Hepatocyte (in vitro differentiated cells): ENCODE results near the gene EDAR. TPM values are rescaled to one million over a fixed set of nuclear protein-coding genes. Genes with fewer than 3 reads are reported as not detected.

ENCODE experiments used
- DNase-seq: peaks from one replicate; pipeline ENCODE4 v3.0.0-alpha.2; 2016; ENCODE audit warnings: low spot score
- H2AFZ ChIP-seq: fragments of 200-600 bp; sonication (generic); 2 replicates; pipeline ENCODE4 v1.6.0; 2016; ENCODE audit warnings: antibody characterized with exemption, mild to moderate bottlenecking
- H3K27ac ChIP-seq: fragments of 200-600 bp; sonication (generic); 2 replicates; pipeline ENCODE4 v1.5.1; 2016; ENCODE audit warnings: mild to moderate bottlenecking
- H3K27me3 ChIP-seq: fragments of 200-600 bp; sonication (generic); 2 replicates; pipeline ENCODE4 v1.6.1; 2016
- H3K36me3 ChIP-seq: fragments of 200-600 bp; sonication (generic); replicated peaks from 2 replicates; pipeline ENCODE4 v1.5.1; 2016; ENCODE audit warnings: low read depth; ENCODE audit not compliant: insufficient read depth
- H3K4me1 ChIP-seq: fragments of 200-600 bp; sonication (generic); 2 replicates; pipeline ENCODE4 v1.5.1; 2016; ENCODE audit warnings: mild to moderate bottlenecking, moderate library complexity; ENCODE audit not compliant: insufficient read depth
- H3K4me2 ChIP-seq: fragments of 200-600 bp; sonication (generic); 2 replicates; pipeline ENCODE4 v1.6.0; 2016
- H3K4me3 ChIP-seq: fragments of 200-600 bp; sonication (generic); 2 replicates; pipeline ENCODE4 v1.5.1; 2016; ENCODE audit warnings: mild to moderate bottlenecking
- H3K79me2 ChIP-seq: fragments of 200-600 bp; sonication (generic); 2 replicates; pipeline ENCODE4 v1.6.0; 2017; ENCODE audit warnings: mild to moderate bottlenecking
- H3K9me2 ChIP-seq: fragments of 200-600 bp; sonication (generic); replicated peaks from 2 replicates; pipeline ENCODE4 v1.6.0; 2017; ENCODE audit warnings: mild to moderate bottlenecking; ENCODE audit not compliant: insufficient read depth
- H3K9me3 ChIP-seq: fragments of 200-600 bp; sonication (generic); 2 replicates; pipeline ENCODE4 v1.5.1; 2016; ENCODE audit warnings: low read depth, mild to moderate bottlenecking
- H4K20me1 ChIP-seq: fragments of 200-600 bp; sonication (generic); 2 replicates; pipeline ENCODE4 v1.6.0; 2016; ENCODE audit warnings: mild to moderate bottlenecking; ENCODE audit not compliant: insufficient read depth, poor library complexity, severe bottlenecking
- EZH2 ChIP-seq: fragments of 200-600 bp; sonication (generic); IDR thresholded peaks from 2 replicates; pipeline ENCODE4 v1.6.1; 2016; ENCODE audit warnings: antibody characterized with exemption, mild to moderate bottlenecking, borderline replicate concordance
- EZH2phosphoT487 ChIP-seq: fragments of 200-600 bp; sonication (generic); IDR thresholded peaks from one replicate; pipeline ENCODE4 v1.6.1; 2018; ENCODE audit warnings: antibody characterized with exemption, mild to moderate bottlenecking, low read depth, moderate library complexity; ENCODE audit not compliant: unreplicated experiment, severe bottlenecking
- WGBS: methylation state at CpG from one replicate; pipeline ENCODE4 v1.1.6; 2016; ENCODE audit warnings: low lambda C conversion rate; ENCODE audit errors: missing lambda C conversion rate; 5-methylcytosine and 5-hydroxymethylcytosine counted together
- polyA plus RNA-seq: library from polyadenylated mRNA; unstranded; fragments of >200 nt; fragmentation: Nextera tagmentation; extraction: Ambion mirVana; gene quantifications from 2 replicates; pipeline ENCODE4 v1.2.1, GENCODE V29; 2016
- total RNA-seq: library from RNA; depleted of rRNA; stranded (reverse); fragments of >200 nt; gene quantifications from 2 replicates; pipeline ENCODE4 v1.2.3, GENCODE V29; 2014
- TF ChIP-seq, protein P1 (sequence below): fragments of 200-600 bp; sonication (generic); IDR thresholded peaks from 2 replicates; pipeline ENCODE4 v1.5.1; 2016; ENCODE audit warnings: antibody characterized with exemption, mild to moderate bottlenecking; ENCODE audit not compliant: poor library complexity

EDAR gene
- total and polyA plus RNA-seq, 2 experiments from 2014 or later, result 0.20 to 0.21 TPM

DNA sequence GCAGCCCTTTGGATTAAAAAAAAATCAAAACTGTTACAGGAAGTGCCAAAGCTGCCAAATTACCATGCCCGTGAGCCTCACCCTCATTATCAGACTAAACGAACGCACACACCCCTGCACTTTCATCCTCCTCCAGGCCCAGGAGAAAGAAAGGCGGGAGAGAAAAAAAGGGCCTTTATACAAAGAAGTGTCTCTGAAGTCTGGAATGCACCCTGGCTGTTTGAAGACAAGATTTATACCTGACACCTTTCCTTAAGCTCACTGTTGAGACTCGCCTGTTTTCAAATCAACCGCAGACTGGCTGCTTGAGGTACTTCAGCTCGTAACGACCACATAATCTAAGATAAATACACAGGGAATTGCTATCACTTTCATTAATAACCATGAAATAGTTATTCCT is 31.0 kb downstream of the EDAR start:
- Histone ChIP-seq H3K9me2 (no peaks in the 10 kb centered on the region), H3K4me1 (peaks cover 12% of the 10 kb centered on the region), H3K9me3 (no peaks in the 10 kb centered on the region), H4K20me1 (no peaks in the 10 kb centered on the region), H3K4me2 (no peak overlapping the region), H2AFZ (no peak overlapping the region), H3K36me3 (no peaks in the 10 kb centered on the region), H3K27ac (no peak overlapping the region), H3K27me3 (no peaks in the 10 kb centered on the region), H3K79me2 (no peaks in the 10 kb centered on the region), H3K4me3 (no peak overlapping the region)
- TF ChIP-seq, protein P1, sequence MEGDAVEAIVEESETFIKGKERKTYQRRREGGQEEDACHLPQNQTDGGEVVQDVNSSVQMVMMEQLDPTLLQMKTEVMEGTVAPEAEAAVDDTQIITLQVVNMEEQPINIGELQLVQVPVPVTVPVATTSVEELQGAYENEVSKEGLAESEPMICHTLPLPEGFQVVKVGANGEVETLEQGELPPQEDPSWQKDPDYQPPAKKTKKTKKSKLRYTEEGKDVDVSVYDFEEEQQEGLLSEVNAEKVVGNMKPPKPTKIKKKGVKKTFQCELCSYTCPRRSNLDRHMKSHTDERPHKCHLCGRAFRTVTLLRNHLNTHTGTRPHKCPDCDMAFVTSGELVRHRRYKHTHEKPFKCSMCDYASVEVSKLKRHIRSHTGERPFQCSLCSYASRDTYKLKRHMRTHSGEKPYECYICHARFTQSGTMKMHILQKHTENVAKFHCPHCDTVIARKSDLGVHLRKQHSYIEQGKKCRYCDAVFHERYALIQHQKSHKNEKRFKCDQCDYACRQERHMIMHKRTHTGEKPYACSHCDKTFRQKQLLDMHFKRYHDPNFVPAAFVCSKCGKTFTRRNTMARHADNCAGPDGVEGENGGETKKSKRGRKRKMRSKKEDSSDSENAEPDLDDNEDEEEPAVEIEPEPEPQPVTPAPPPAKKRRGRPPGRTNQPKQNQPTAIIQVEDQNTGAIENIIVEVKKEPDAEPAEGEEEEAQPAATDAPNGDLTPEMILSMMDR, result no peak
- TF ChIP-seq EZH2 (no peak), EZH2phosphoT487 (no peak)
- no peak for DNase-seq
- WGBS, result 63% methylated on average over 8 of the region's 8 CpGs

DNA sequence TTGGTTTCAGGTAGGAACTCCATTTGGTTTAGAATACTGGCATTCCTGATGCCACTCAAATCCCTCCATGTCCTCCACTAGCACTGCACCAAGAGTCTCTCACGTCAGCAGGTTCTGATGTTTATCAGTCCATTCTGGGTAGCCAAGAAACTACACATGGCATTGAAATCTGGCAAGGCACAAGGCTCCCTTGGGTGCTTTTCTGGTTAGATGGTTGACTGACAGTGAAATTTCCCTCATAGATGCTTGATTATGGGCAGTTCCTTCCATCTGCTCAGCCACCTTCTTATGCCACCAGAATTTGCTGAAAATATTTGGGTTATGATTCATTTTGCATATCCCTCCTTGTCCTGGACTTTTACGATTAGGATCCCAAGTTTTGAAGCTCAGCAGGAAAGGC is 32.6 kb downstream of the EDAR start:
- no peak overlapping the region for H2AFZ ChIP-seq
- no peak overlapping the region for H3K4me2 ChIP-seq
- no peaks in the 10 kb centered on the region for H3K9me3 ChIP-seq
- no peaks in the 10 kb centered on the region for H3K36me3 ChIP-seq
- no peaks in the 10 kb centered on the region for H3K79me2 ChIP-seq
- H3K9me2 ChIP-seq, result no peaks in the 10 kb centered on the region
- H3K27me3 ChIP-seq, result no peaks in the 10 kb centered on the region
- WGBS, result 88% methylated on average over 2 of the region's 2 CpGs
- no peak for DNase-seq
- H3K4me1 ChIP-seq, result peaks cover 12% of the 10 kb centered on the region
- H4K20me1 ChIP-seq, result no peaks in the 10 kb centered on the region
- H3K4me3 ChIP-seq, result no peak overlapping the region
- H3K27ac ChIP-seq, result no peak overlapping the region
- TF ChIP-seq EZH2phosphoT487 (no peak), EZH2 (no peak)
- TF ChIP-seq, protein P1, result no peak

DNA sequence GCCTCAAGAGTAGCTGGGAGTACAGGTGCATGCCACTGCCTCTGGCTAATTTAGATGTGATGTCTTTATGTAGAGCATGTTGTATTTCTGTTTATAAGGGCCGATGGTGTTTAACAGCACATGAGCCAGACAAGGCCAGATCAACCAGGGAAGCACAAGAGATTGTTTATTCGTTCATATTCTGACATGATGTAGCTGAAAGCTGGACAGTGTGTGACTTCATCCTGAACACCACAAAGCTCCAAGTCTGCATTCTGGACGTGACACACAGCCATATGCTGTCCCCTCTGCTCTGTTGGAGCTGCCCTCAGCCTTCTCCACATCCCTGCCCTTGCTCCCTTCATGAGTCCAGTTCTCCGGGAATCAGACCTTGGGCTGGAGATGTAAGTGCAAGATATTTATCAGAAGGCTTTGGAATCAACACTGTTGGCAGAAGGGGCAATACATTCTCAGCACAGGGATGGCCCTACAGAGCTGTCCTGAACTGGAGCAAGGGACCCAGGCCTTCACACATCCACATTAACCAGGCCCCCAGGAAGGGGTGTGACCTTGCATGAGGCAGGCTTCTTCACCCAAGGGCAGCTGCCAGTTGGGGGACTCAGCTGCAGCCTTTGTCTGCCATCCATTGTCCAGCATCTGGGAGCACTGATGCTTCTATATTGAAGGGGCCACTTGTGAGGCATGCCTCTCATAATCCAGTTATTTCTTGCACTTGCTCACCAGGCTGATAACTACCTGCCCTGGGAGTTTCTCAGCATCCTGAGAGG is 38.5 kb downstream of the EDAR start:
- WGBS, result 83% methylated on average over 4 of the region's 4 CpGs
- Histone ChIP-seq H3K27me3 (no peaks in the 10 kb centered on the region), H4K20me1 (no peaks in the 10 kb centered on the region), H2AFZ (no peak overlapping the region), H3K9me2 (no peaks in the 10 kb centered on the region), H3K4me2 (no peak overlapping the region), H3K9me3 (peaks cover 2% of the 10 kb centered on the region), H3K4me1 (no peaks in the 10 kb centered on the region), H3K36me3 (no peaks in the 10 kb centered on the region), H3K4me3 (no peak overlapping the region), H3K27ac (no peak overlapping the region), H3K79me2 (no peaks in the 10 kb centered on the region)
- TF ChIP-seq EZH2 (no peak), EZH2phosphoT487 (no peak)
- TF ChIP-seq, protein P1, result no peak
- no peak for DNase-seq
